Sigmoid colon (tissue), 7 donors: Measurements from ENCODE around the gene XIRP2. TPM values are rescaled to one million over a fixed set of nuclear protein-coding genes. Genes with fewer than 3 reads are reported as not detected.

Source experiments
- DNase-seq: peaks from one replicate; pipeline ENCODE4 v3.0.0-alpha.2; 2019
- H3K27ac ChIP-seq, 4 donors: fragments of 200-600 bp; sonication (generic); one replicate each; pipeline ENCODE4 v1.5.1; 2016 to 2019; ENCODE audit warnings: mild to moderate bottlenecking in 1 of 4
- H3K27me3 ChIP-seq, 3 donors: fragments of 200-600 bp; sonication (generic); one replicate each; pipeline ENCODE4 v1.5.1; 2019; ENCODE audit warnings: mild to moderate bottlenecking in 1 of 3
- H3K36me3 ChIP-seq, 4 donors: fragments of 200-600 bp; sonication (generic); one replicate each; pipeline ENCODE4 v1.5.1; 2016 to 2019
- H3K4me1 ChIP-seq, 4 donors: fragments of 200-600 bp; sonication (generic); one replicate each; pipeline ENCODE4 v1.5.1; 2017 to 2019
- H3K4me3 ChIP-seq, 4 donors: fragments of 200-600 bp; sonication (generic); one replicate each; pipeline ENCODE4 v1.5.1; 2017 to 2019; ENCODE audit warnings: mild to moderate bottlenecking in 2 of 4, moderate library complexity in 1 of 4
- H3K9me3 ChIP-seq, 4 donors: fragments of 200-600 bp in 3 of 4; sonication (generic) in 3 of 4; one replicate each; pipeline versions ENCODE4 v1.5.1 to v1.6.1; 2013 to 2019
- CTCF ChIP-seq, 4 experiments: fragments of 450-650 bp in 3 of 4; fragments of 200-600 bp in 1 of 4; IDR thresholded peaks; one replicate each; pipeline ENCODE4 v1.5.1; 2016 to 2019; ENCODE audit warnings: antibody characterized with exemption in 4 of 4, mild to moderate bottlenecking in 3 of 4, moderate library complexity in 2 of 4
- EP300 ChIP-seq, 4 donors: sonication (generic); formaldehyde crosslinking; IDR thresholded peaks; one replicate each; pipeline ENCODE4 v1.6.1; 2017; ENCODE audit warnings: antibody characterized with exemption in 4 of 4
- POLR2A ChIP-seq, 2 donors: fragments of 450-650 bp; IDR thresholded peaks; one replicate each; pipeline ENCODE4 v1.6.1; 2016; ENCODE audit warnings: antibody characterized with exemption in 2 of 2, mild to moderate bottlenecking in 2 of 2, moderate library complexity in 2 of 2
- POLR2AphosphoS5 ChIP-seq, 4 donors: sonication (generic); formaldehyde crosslinking; IDR thresholded peaks; one replicate each; pipeline ENCODE4 v1.6.1; 2017; ENCODE audit warnings: antibody characterized with exemption in 4 of 4
- WGBS, 2 donors: extraction: QIAGEN DNeasy Blood & Tissue Kit; methylation state at CpG; one replicate each; pipeline ENCODE4 v1.1.7; 2013; 5-methylcytosine and 5-hydroxymethylcytosine counted together
- intact Hi-C: fragments of 100-400 bp; cut with DNase I; formaldehyde crosslinking; loops from one replicate; pipeline ENCODE4 v1.15.1; 2023
- polyA plus RNA-seq, 3 donors: library from polyadenylated mRNA; stranded (reverse); fragments of 200-250 nt; gene quantifications; one replicate each; pipeline ENCODE4 v1.2.3, GENCODE V29; 2013
- total RNA-seq, 4 donors: library from RNA; depleted of rRNA; stranded (reverse); fragments of >200 nt; gene quantifications; one replicate each; pipeline ENCODE4 v1.1.0, GENCODE V29; 2016
- donor health status: healthy with polysubstance abuse.
- donor health status: Bipolar disorder and iron deficiency.
- donor health status: healthy.

XIRP2 gene
- total and polyA plus RNA-seq, 7 donors: under 0.01 to 1.8 (median 0.20) TPM; not detected in 3

GRCh38 chr2:167253025-167253424 is 364.7 kb downstream of the XIRP2 start:
- Histone ChIP-seq H3K4me1 (no peaks in the 10 kb centered on the region), H3K9me3 (no peaks in the 10 kb centered on the region), H3K27ac (no peak overlapping the region), H3K4me3 (no peak overlapping the region), H3K27me3 (no peaks in the 10 kb centered on the region), H3K36me3 (no peaks in the 10 kb centered on the region)
- 64 to 84% methylated on average over 2 of the region's 2 CpGs for WGBS, 2 donors
- DNase-seq: no peak
- intact Hi-C loops: no loop called here
- no peak for TF ChIP-seq CTCF (IDR thresholded peaks at IDR 0.05)
- no peak for TF ChIP-seq POLR2AphosphoS5 (IDR thresholded peaks at IDR 0.05)
- no peak for TF ChIP-seq EP300 (IDR thresholded peaks at IDR 0.05)
- no peak for TF ChIP-seq POLR2A (IDR thresholded peaks at IDR 0.05)

DNA sequence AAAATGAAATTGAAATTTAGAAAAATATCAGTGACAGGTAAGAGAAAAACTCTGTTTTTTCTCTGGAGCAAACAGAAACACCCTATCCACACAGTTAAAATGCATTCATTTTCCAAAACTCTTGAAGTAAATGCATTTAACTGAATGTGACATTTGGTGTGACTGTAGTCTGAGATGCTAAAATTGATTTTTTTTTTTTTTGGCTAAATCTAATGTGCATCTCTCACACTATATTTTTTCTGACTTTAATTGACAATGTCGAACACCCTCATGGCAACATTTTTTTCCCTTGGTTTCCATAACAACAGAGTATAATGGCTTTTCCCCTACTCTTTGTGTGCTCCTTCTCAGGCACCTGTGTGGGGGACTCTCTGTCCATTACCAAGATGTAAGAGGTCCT is 366.4 kb downstream of the XIRP2 start:
- Histone ChIP-seq H3K9me3 (no peaks in the 10 kb centered on the region), H3K27me3 (no peaks in the 10 kb centered on the region), H3K4me1 (no peaks in the 10 kb centered on the region), H3K4me3 (no peak overlapping the region), H3K36me3 (no peaks in the 10 kb centered on the region), H3K27ac (no peak overlapping the region)
- no peak for TF ChIP-seq POLR2AphosphoS5 (IDR thresholded peaks at IDR 0.05)
- TF ChIP-seq CTCF (IDR thresholded peaks at IDR 0.05): no peak
- TF ChIP-seq EP300 (IDR thresholded peaks at IDR 0.05): no peak
- no peak for TF ChIP-seq POLR2A (IDR thresholded peaks at IDR 0.05)
- 89 to 91% methylated on average over 1 of the region's 1 CpG for WGBS, 2 donors
- DNase-seq: no peak
- intact Hi-C loops: no loop called here

GRCh38 chr2:167258712-167259111 is 370.4 kb downstream of the XIRP2 start:
- intact Hi-C loops: no loop called here
- 84 to 88% methylated on average over 3 of the region's 3 CpGs for WGBS, 2 donors
- TF ChIP-seq EP300 (IDR thresholded peaks at IDR 0.05) (no peak), CTCF (IDR thresholded peaks at IDR 0.05) (no peak), POLR2A (IDR thresholded peaks at IDR 0.05) (no peak), POLR2AphosphoS5 (IDR thresholded peaks at IDR 0.05) (no peak)
- Histone ChIP-seq H3K36me3 (no peaks in the 10 kb centered on the region), H3K27me3 (no peaks in the 10 kb centered on the region), H3K9me3 (no peaks in the 10 kb centered on the region), H3K27ac (no peak overlapping the region), H3K4me3 (no peak overlapping the region), H3K4me1 (no peaks in the 10 kb centered on the region)
- no peak for DNase-seq

DNA sequence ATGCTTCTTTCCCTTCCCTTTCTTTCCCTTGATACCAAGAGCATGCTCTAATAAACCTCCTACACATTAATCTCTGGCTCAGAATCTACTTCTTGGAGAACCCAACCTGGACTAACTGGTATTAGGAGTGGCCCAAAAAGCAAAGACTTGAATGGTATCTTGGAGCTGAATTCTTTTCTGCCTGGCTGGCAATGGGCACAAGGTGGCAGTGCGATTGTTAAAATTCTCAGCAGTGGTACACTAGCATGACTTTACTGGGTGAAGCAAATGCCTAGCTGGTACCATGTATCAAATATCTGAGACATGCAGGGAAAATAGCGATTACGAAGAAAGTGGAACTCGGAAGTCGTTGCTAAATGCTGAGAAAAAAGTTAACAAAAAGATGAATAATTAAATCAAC is 376.1 kb downstream of the XIRP2 start:
- H3K27ac ChIP-seq: no peak overlapping the region
- intact Hi-C loops: no loop called here
- DNase-seq: no peak
- H3K4me3 ChIP-seq: no peak overlapping the region
- H3K4me1 ChIP-seq: no peaks in the 10 kb centered on the region
- WGBS, 2 donors: 70 to 87% methylated on average over 5 of the region's 5 CpGs
- no peak for TF ChIP-seq POLR2A (IDR thresholded peaks at IDR 0.05)
- TF ChIP-seq CTCF (IDR thresholded peaks at IDR 0.05): peak in 2 of 4 experiments; percentile 9 to 16
- H3K27me3 ChIP-seq: no peaks in the 10 kb centered on the region
- H3K36me3 ChIP-seq: no peaks in the 10 kb centered on the region
- H3K9me3 ChIP-seq: peaks cover 0 to 5% (median 0%) of the 10 kb centered on the region in 4 donors

DNA sequence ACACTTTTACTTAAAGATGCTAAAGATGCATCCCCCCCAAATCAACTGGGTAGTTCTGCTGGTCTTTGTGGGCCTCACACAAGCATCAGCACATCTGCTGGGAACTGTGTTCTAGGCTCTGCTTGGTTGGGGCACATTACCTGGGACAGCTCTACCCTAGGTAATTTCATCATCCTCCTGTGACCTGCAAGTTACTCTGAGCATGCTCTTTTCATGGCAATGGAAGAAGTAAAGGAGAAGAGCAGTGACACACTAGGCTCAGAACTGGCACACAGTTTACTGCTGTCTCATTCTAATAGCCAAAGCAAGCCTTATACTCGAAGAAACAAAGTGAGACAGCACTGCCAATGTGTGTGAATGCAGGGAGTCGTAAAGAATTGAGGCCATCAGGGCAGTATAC is 376.7 kb downstream of the XIRP2 start:
- no peaks in the 10 kb centered on the region for H3K4me1 ChIP-seq
- no peak overlapping the region for H3K27ac ChIP-seq
- WGBS, 2 donors: 83 to 88% methylated on average over 2 of the region's 2 CpGs
- intact Hi-C loops: no loop called here
- peaks cover 0 to 5% (median 0%) of the 10 kb centered on the region in 4 donors for H3K9me3 ChIP-seq
- H3K36me3 ChIP-seq: no peaks in the 10 kb centered on the region
- no peak overlapping the region for H3K4me3 ChIP-seq
- no peak for DNase-seq
- H3K27me3 ChIP-seq: no peaks in the 10 kb centered on the region
- no peak for TF ChIP-seq POLR2AphosphoS5 (IDR thresholded peaks at IDR 0.05)
- no peak for TF ChIP-seq POLR2A (IDR thresholded peaks at IDR 0.05)
- no peak for TF ChIP-seq CTCF (IDR thresholded peaks at IDR 0.05)
- no peak for TF ChIP-seq EP300 (IDR thresholded peaks at IDR 0.05)
